PFSK-1 (cell line): ENCODE results near the gene THEM4.

ENCODE experiments used
- POLR2AphosphoS5 ChIP-seq: IDR thresholded peaks from 2 replicates; pipeline ENCODE4 v1.6.1; 2012; ENCODE audit warnings: low read depth, mild to moderate bottlenecking, control low read depth, low read length, moderate library complexity
- REST ChIP-seq, 2 experiments: IDR thresholded peaks; 2 replicates each; pipeline versions ENCODE4 v1.6.1 to v1.8.0; 2011 to 2012; ENCODE audit warnings: low read depth in 2 of 2, low read length in 2 of 2, control low read depth in 1 of 2, inconsistent platforms in 1 of 2, mild to moderate bottlenecking in 1 of 2, moderate library complexity in 1 of 2; ENCODE audit not compliant: insufficient read depth in 1 of 2
- TAF1 ChIP-seq: IDR thresholded peaks from 2 replicates; pipeline ENCODE4 v1.6.1; 2012; ENCODE audit warnings: low read length, control low read depth, borderline replicate concordance; ENCODE audit not compliant: insufficient read depth

DNA sequence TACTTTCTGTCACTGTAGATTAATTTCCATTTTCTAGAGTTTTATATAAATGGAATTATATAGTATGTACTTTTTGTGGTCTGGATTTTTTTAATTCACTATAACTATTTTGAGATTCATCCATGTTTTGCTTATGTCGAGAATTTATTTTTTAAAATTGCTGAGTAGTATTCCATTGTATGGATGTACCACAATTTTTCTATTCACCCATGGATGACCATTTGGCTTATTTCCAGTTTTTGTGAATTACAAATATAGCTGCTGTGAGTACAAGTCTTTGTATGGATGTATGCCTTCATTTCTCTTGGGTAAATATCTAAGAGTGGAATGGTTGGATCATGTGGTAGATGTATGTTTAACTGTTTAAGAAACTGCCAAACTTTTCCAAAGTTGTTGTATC lies 3.7 kb upstream of the THEM4 start:
- no peak for TF ChIP-seq REST (IDR thresholded peaks at IDR 0.05; ENCODE audit: insufficient read depth in 1 of 2, low read depth in 2 of 2, low read length in 2 of 2)
- TF ChIP-seq POLR2AphosphoS5, result no peak
- no peak for TF ChIP-seq TAF1
